ENCODE measurements around the gene PAX7.

The PAX7 gene

DNA sequence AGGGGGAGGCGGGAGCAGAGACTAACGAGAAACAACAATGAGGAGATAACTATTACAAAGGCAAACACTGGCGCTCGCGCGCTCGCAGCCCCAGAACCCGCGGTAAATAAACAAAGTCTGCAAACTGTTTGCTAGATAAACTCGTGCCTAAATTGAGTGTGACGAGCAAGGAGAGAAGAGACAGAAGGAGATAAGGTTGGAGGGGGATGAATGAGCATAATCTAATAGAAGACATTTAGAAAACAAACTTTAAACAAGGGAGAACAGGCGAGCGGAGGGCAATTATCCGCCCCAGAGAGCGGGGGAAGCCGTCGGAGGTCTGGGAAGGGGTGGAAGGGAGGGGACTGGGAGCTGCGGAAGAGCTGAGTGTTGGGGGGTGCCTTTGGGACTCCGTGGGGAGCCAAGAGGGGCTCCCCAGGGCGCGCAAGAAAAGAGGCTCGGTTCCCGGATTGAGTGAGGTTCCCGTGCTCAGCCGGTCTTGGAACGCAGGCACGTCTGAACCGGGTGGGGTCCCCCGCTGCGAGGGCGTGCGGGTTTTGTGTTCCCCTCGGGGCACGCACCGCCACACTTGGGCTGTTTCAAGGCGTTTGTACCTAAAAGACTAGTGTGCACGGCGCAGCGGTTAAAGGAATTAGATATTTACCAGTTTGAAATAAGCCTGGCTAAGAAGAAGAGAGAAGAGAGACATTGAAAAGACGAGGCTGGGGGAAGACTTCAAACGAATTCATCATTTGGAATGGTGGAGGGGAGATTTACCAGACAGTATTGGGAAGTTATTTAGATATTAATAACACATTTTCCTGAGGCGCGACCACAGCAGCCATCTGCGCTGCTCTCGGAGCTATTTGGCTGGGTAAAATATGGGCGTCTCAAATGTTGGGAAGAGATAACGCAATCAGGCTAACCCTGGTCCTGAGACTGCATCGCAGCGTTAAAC, 10.6 kb downstream of the PAX7 start:
- DNase-seq, result peak in 1 of 2 experiments; percentile 17
- no peak for TF ChIP-seq POLR2A (IDR thresholded peaks at IDR 0.05; ENCODE audit: low read length)
- TF ChIP-seq GATA1 (IDR thresholded peaks at IDR 0.05; ENCODE audit: low read depth, low read length), result no peak

DNA sequence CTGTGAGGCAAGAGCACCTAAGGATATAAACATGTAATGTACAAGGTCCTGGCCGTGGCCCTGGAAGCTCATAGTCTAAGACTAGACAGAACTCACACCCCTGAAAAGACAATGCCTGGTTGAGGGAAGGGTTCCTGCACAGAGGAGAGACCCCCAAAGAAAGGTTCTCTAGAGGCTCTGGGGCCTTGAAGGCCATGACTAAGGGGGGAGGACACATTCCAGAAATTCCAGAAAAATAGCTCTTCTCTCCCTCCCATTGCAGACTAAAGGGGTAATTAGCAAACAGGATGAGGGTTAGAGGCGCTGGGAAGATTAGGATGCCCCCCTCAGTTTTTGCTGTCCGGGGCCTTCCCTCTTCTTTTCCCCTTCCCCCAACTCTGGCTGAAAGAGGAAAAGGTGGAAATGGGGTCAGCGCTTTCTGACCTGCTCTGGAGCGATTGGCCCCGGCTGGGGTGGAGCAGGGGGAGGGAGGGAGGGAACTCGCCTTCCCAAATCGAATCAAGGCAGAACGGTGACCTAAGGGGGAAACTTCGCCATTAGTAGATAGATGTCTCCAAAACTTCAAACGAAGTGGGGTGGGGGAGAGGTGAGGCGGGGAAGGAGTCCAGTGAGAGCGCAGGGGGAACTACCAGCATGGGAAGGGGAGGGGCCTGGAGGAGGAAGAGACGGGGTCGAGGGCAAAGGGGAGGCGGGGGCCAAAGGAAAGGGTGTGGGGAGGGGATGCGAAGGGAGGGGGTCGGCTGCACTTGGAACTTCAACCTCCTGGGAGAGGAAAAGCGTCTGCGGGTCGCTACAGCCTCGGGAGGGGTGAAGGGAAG, 11.8 kb downstream of the PAX7 start:
- DNase-seq, result no peak
- TF ChIP-seq GATA1 (IDR thresholded peaks at IDR 0.05; ENCODE audit: low read depth, low read length), result no peak
- TF ChIP-seq POLR2A (IDR thresholded peaks at IDR 0.05; ENCODE audit: low read length), result no peak

DNA sequence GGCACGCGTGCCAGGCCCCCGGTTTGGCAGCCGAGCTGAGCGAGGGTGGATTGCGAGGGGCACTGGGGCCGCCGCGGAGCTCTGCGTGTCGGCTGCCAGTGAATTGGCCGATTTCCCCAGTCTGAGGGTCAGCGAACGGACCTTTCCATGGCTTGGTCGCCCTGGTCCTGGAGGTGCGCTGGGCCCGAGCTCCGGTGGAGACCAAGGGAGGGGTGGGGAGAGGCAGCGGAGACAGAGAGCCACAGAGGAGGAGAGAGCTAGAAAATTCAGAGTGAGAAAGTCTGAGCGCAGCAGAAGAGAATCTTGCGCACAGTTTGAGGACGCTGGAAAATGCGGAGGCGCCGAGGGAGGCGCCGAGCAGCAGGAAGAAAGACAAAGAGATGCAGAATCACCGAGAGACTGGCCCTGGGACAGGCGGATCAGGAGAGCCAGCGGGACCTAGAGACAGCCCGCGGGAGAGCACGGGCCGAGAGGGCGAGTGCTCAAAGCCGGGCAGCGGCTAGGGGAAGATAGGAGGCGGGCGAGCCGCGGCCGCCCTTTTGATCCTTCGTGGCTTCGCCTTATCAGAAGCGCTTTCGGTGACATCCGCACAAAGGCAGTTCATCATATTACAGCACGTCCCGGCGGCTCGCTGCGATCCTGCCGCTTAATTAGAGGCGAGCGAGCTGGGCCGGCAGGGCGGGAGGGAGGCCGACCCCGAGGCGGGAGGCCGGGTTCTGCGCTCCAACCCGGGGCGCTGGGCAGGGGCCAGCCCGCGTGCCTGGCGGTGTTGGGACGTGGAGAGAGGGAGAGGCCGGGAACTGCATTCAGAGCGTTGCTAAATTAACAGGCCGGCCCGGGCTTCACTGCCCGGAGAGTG, 12.7 kb downstream of the PAX7 start:
- TF ChIP-seq GATA1 (IDR thresholded peaks at IDR 0.05; ENCODE audit: low read depth, low read length), result no peak
- no peak for TF ChIP-seq POLR2A (IDR thresholded peaks at IDR 0.05; ENCODE audit: low read length)
- DNase-seq, result peak; percentile 7 to 21

DNA sequence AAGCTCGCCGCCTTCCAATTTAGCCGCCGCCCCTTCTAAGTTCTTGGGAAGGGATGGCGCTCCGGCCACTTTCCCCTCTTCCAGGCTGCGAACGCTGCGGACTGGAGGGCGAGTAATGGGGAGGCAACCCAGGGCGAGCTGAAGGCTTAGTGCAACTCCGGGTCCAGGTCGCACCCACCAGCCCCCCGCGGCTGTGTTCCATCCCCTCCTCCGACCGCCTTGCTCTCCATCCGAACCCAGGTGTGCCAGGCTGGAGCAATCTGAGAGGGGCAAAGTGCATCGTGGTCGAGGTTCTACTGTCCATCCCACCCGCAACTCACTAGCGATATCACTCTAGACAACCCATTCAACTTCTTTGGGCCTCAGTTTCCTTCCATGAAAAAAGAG, 13.4 kb downstream of the PAX7 start:
- no peak for TF ChIP-seq POLR2A (IDR thresholded peaks at IDR 0.05; ENCODE audit: low read length)
- no peak for TF ChIP-seq GATA1 (IDR thresholded peaks at IDR 0.05; ENCODE audit: low read depth, low read length)
- no peak for DNase-seq

DNA sequence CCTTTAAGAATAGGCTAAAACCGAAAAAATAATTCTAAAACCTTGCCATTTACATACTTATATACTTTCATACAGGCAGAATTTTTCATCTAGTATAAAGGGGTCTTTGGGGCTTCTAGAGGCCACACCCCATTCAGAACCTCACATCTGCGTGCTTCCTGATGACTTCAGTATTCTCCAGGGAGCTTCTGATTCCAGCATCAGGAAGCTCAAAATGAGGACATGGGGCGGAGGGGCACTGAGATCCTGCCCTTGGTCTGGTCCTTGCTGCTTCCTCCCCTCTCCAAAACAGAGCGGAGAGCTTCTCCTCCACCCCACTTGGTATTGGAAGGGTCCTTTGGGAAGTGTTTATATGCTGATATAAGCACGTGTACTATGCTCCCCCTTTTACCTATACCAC, 13.8 kb downstream of the PAX7 start:
- DNase-seq, result no peak
- TF ChIP-seq POLR2A (IDR thresholded peaks at IDR 0.05; ENCODE audit: low read length) (no peak), GATA1 (IDR thresholded peaks at IDR 0.05; ENCODE audit: low read depth, low read length) (no peak)

DNA sequence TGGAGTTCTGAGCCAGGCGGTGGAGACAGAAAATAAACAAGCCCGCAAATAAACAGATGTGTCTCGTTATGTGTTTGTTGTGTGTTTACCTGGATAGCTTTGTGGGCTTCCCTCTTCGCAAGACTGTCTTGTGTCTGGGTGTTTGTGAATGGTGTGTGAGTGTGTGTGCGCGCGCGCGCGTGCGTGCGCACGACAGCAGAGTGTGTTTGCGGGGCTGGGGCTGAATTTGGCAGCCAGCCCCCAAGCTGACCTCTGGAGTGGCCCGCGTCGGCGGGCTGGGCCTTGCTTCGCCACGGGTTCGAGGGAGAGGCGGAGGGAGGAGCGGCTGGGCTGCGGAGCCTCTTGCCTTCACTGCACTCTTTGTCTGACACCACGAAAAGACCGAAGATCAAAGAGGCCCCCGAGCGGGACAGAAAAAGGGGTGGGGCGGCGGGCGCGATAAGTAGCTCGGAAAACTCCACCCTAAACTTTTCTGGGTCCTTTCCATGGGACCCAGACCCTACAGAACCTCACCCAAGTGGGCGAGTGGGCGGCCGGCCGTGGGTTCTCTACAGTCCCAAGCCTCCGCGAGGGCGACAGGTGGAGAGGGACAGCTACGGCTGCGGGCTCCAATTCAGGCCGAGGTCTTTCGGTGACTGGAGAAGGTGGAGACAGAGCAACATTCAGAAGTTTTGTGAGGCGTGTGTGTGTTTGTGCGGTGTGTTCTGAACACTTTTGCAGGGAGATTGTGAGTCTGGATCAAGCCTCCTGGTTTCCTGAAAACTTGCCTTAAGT, 14.5 kb downstream of the PAX7 start:
- no peak for TF ChIP-seq GATA1 (IDR thresholded peaks at IDR 0.05; ENCODE audit: low read depth, low read length)
- DNase-seq, result no peak

DNA sequence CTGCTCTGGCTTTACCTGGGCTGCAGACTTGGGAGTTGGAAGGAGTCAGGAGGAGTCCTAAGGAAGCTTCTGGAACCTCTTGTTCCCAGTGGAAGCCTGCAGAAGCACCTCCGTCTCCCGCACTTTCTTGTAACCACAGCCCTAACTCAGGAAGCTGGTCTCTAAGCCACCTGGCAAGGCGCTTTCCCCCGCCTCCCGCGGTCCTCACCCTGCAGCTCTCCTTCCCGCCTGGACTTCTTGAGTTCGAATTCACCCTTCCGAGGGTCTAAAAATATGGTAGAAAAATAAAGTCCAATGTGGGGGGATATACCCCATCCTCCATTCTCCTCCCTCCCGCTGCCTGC, 15.1 kb downstream of the PAX7 start:
- no peak for DNase-seq
- TF ChIP-seq GATA1 (IDR thresholded peaks at IDR 0.05; ENCODE audit: low read depth, low read length) (no peak), POLR2A (IDR thresholded peaks at IDR 0.05; ENCODE audit: low read length) (no peak)

DNA sequence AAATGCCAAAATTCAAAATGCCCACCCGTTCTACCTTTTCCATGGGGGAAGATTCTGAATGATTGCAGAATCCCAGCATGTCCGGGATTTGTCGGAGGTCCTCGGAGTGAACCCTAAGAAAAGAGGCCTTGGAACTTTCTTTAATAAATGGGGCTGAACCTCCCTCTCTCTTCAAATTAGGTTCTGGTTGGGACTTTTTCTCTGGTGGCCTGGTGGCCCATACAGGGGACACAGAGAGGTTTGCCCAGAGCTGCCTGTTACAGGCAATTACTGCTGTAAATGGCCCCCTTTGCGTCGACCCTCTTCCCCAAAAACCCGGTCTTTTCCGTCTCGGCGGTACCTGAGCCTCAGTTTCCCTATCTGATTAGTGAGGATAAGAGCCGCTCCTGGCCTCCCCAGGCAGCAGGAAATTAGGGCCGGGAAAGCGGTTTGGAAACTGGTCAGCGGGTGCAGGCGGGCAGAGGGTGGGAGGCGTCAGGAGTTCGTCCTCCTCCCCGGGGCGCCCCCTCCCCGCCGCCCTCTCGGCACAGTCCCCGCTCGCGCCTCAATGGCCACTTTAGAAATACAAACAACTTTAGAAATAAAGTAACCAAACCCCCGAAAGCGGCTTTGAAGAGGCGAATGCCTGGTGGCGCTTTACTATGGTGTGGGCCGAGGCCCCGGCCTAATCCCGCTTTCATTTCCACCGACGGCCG, 15.6 kb downstream of the PAX7 start:
- TF ChIP-seq GATA1 (IDR thresholded peaks at IDR 0.05; ENCODE audit: low read depth, low read length) (no peak), POLR2A (IDR thresholded peaks at IDR 0.05; ENCODE audit: low read length) (no peak)
- no peak for DNase-seq

DNA sequence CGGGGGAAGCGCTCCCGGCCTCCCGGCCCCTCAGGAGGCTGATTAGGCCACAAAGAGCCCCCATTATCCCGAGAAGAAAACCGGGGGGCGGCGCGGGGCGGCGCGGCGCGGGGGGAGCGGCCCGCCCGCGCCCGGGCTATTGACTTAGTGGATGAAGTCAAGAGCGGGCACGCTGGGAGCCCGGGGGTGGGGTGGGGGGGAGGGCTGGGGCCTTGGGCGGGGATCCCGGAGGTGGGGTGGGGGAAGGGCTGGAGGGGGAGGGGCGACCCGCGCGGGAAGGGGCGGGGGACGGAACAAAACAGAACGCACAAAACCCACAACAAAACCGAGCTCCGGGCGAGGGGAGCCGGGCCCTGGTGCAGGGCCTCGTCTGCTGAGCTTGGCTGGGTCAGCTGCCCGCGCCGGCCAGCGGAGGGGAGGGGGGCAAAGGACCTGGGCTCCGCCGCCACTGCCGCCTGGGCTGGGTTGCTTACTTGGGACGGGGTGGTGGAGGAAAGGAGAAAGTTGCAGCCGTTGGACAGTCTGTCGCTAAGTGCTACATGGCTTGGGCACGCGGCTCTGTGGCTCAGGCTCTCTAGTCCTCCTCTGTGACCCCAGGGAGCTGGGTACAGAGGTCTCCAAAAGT, 16.3 kb downstream of the PAX7 start:
- TF ChIP-seq GATA1 (IDR thresholded peaks at IDR 0.05; ENCODE audit: low read depth, low read length), result no peak
- DNase-seq, result no peak

DNA sequence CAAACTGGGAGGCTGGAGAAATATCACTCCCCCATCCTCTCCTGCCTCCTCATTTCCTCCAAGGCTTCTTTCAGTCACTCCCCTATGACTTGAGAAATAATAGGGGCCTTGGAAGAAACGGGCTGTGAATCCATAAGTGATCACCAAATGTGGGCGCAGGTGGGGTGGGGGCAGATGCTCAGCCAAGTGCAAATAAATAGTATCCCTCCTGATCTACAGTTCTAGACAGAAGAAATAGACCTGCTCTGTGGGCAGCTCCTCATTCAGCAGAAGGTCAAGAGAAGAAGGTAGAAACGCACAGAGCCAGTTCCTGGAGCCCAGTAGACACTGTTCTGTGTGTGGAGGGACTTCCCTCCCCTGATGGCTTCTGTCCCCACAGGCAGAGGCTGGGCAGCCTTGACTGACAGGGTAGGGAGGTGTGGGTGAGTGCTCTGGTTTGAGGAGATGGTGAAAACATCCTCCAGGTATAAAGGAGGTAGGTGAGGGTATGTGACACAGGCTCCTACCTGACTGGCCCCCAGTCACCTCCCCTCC, 17.1 kb downstream of the PAX7 start:
- no peak for TF ChIP-seq POLR2A (IDR thresholded peaks at IDR 0.05; ENCODE audit: low read length)
- TF ChIP-seq GATA1 (IDR thresholded peaks at IDR 0.05; ENCODE audit: low read depth, low read length), result no peak
- DNase-seq, result no peak

DNA sequence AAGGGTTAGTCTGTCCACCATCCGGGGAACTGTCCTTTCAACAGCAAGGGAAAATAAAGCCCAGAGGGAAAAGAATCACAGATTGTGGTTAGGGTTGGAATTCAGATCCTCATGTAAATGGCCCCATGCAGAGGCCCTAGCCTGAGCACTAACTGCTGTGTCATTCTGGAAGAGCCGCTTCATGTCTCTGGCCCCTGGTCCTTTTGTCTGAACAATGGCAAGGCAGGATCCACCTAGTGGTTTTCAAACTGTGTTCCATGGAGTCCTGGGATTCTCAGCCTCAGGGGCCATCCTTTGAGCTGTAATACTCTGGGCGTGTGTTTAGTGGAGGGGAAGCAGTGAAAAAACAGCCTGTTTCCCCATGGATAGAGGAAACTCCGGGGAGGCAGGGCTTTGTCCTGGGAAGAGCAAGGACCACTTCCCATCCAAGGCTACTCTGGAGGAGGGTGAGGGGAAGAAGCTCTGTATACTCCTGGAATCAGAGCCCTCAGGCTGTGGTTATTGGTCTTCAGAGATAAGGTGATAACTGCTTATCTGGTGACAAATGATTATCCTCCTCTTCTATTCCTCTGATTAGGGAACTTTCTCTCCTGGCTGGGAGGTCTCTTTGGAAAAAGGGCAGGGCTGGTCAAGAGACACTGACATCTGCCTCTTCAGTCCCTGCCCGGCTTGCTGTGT, 19.2 kb downstream of the PAX7 start:
- TF ChIP-seq POLR2A (IDR thresholded peaks at IDR 0.05; ENCODE audit: low read length) (no peak), GATA1 (IDR thresholded peaks at IDR 0.05; ENCODE audit: low read depth, low read length) (no peak)
- DNase-seq, result no peak

DNA sequence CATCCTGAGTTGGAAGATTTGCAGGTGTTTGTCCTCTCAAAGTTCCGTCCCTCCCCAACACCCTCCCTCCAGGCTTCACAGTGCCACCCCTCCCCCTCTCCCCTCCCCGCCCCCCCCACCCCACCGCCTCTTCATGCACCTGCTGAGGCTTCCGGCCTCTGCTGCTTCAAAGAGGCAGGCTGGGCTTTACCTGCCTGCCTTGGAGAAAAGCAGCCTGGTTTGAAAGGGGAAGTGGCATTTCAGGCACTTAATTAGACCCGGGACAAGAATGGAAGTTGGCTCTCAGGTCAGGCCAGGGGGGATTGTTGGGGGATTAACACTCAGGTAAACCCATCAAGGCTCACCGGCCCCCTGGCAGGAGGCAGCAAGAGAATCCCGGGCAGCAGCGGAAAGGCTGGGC, 21.1 kb downstream of the PAX7 start:
- TF ChIP-seq GATA1 (IDR thresholded peaks at IDR 0.05; ENCODE audit: low read depth, low read length) (no peak), POLR2A (IDR thresholded peaks at IDR 0.05; ENCODE audit: low read length) (no peak)
- DNase-seq, result no peak

Measured in erythroblast (primary cell).